ENCODE measurements around the gene MXRA7.
"Not testable (repeated sequence)": the region's sequence is repeated elsewhere in the genome, so short reads cannot be mapped to it uniquely, and the experiment has no call there.

MXRA7 gene

DNA sequence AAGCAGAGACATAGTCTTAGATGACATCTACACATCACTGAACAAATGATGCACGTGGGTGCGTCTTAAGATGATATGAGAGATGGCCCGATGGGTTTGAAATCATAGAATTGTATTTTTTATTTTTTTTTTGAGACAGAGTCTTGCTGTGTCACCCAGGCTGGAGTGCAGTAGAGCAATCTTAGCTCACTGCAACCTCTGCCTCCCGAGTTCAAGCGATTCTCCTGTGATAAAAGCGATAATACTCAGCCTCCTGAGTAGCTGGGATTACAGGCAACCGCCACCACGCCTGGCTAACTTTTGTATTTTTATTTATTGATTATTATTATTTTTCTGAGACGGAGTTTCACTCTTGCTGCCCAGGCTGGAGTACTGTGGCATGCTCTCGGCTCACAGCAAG is 72.5 kb downstream of the MXRA7 start:
- no peak for DNase-seq (ENCODE audit: low read depth)
- TF ChIP-seq, protein P1, sequence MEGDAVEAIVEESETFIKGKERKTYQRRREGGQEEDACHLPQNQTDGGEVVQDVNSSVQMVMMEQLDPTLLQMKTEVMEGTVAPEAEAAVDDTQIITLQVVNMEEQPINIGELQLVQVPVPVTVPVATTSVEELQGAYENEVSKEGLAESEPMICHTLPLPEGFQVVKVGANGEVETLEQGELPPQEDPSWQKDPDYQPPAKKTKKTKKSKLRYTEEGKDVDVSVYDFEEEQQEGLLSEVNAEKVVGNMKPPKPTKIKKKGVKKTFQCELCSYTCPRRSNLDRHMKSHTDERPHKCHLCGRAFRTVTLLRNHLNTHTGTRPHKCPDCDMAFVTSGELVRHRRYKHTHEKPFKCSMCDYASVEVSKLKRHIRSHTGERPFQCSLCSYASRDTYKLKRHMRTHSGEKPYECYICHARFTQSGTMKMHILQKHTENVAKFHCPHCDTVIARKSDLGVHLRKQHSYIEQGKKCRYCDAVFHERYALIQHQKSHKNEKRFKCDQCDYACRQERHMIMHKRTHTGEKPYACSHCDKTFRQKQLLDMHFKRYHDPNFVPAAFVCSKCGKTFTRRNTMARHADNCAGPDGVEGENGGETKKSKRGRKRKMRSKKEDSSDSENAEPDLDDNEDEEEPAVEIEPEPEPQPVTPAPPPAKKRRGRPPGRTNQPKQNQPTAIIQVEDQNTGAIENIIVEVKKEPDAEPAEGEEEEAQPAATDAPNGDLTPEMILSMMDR (conservative IDR thresholded peaks at IDR 0.05; ENCODE audit: low read depth, low read length): no peak
- no peak overlapping the region for H3K4me3 ChIP-seq (ENCODE audit: low read length)

DNA sequence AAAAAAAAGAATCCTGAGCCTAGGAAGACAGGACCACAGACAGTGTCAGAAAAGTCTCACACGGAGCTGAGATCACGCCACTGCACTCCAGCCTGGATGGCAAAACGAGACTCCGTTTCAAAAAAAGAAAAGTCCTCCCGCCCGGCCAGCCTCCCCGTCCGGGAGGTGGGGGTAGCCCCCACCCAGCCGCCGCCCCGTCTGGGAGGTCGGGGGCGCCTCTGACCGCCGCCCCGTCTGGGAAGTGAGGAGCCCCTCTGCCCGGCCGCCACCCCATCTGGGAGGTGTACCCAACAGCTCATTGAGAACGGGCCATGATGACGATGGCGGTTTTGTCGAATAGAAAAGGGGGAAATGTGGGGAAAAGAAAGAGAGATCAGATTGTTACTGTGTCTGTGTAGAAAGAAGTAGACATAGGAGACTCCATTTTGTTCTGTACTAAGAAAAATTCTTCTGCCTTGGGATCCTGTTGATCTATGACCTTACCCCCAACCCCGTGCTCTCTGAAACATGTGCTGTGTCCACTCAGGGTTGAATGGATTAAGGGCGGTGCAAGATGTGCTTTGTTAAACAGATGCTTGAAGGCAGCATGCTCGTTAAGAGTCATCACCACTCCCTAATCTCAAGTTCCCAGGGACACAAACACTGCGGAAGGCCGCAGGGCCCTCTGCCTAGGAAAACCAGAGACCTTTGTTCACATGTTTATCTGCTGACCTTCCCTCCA is 74.1 kb downstream of the MXRA7 start:
- H3K4me3 ChIP-seq (ENCODE audit: low read length); DNase-seq (ENCODE audit: low read depth): not testable (repeated sequence)

DNA sequence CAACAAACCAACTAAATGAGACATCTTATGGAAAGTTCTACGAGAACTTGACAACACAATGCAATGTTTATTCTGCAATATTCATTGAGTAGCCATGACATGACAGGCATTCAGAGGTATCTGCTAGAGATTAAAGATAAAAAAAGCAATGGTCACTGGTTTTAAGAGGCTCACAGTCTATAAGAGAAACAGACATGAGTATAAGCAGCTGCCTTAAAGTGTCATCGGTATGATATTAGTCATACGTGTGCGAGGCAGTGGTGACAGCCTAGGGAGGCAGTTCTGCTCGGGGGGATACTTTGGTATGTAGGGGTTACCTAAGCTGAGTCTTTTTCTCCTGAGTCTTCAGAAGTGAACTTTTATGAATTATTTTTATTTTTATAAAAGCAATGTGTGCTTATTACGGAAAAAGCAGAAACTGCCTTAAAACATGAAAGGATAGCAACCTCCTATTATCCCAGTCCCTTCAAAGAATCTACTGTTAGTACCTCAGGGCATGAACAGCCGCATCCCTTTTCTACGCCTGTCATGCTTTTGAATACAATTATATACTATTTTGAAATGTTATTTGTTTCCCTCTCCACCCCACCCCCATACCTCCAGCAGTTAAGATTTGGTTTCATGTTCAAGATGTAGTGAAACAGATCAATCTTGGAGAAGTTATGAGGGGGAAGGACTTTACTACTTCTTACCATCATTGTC is 75.0 kb downstream of the MXRA7 start:
- DNase-seq (ENCODE audit: low read depth): no peak
- H3K4me3 ChIP-seq (ENCODE audit: low read length): no peak overlapping the region
- TF ChIP-seq, protein P1 (conservative IDR thresholded peaks at IDR 0.05; ENCODE audit: low read depth, low read length): no peak

DNA sequence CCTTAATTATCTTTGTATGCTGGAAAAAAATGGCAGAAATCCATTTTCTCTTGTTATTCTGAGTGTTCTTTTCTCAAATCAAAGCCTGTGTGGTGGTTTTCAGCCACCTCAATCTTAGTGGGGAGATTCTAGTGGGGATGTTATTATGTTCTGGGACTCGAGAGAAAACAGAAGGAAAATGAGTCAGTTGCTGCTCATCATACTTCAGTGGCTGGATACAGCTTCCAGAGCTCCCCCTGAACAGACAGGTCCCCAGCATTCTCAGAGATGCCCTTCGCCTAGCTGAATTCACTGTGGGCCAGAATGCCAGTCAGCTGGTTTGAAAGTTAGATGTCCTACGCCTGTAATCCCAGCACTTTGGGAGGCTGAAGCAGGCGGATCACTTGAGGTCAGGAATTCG is 75.7 kb downstream of the MXRA7 start:
- H3K4me3 ChIP-seq (ENCODE audit: low read length): no peak overlapping the region
- no peak for DNase-seq (ENCODE audit: low read depth)
- TF ChIP-seq, protein P1 (conservative IDR thresholded peaks at IDR 0.05; ENCODE audit: low read depth, low read length): no peak

DNA sequence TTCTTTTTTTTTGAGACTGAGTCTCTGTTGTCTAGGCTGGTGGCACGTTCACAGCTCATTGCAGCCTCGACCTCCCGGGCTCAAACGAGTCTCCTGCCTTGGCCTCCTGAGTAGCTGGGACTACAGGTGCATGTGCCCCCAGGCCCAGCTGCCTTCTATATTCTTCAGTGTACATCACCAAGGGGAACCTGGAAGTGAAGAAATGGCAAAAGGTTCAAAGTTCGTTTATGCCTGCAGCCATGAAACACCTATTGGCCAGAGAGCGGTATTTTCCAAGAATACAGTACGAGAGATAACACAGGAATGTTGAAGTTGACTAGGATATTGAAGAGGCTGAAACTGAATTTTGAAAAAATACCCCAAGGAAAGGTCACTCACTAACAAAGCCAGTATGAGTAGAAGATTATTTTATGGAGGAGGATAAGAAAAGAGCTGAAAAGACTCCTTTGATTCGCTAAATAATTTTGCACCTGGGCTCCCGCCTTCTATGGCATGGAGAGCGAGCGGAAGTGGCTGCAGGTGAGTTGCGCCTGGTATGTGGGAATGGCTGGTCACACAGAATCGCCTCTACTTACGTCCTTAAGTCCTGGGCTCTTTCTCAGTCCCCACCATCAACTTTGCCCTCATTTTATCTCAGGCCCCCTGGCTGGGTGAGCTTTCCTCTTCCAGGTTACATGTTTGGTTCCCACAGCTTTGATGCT is 77.0 kb downstream of the MXRA7 start:
- TF ChIP-seq, protein P1 (conservative IDR thresholded peaks at IDR 0.05; ENCODE audit: low read depth, low read length): no peak
- no peak for DNase-seq (ENCODE audit: low read depth)
- no peak overlapping the region for H3K4me3 ChIP-seq (ENCODE audit: low read length)

DNA sequence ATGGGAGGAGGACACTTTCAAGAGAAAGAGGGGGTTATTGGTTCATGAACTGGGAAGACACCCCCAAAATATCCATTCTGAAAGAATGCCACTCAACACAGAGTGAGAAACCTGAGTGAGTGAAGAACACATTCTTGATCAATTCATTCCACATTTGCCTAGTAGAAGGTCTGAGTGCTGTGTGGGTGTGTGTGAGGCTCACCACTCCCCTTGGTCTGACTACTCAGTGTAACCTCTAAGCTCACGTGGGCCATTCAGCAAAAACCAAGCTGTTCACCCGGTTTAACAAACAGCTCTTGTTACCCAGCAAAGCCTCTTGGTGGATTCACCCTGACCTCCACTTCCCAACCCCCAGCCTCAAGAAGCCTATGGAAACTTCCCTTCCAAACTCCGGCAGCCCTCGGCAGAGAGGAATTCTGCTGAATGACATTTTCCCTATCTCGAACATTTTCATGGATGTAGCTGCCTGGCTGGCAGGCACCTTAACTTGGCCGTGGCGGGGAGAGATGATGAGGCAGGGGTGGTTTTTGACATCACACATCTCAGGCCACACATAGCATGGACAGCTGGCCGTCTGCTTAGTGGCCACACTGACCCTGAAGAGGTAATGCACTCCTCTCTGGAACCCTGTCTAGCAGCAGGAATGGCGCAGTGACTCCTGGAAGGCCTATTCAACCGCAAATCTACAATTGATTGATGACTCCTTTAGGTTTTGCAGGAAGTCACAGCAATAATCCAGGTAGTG is 78.8 kb downstream of the MXRA7 start:
- peak; percentile 14 for DNase-seq (ENCODE audit: low read depth)
- TF ChIP-seq, protein P1 (conservative IDR thresholded peaks at IDR 0.05; ENCODE audit: low read depth, low read length): no peak

DNA sequence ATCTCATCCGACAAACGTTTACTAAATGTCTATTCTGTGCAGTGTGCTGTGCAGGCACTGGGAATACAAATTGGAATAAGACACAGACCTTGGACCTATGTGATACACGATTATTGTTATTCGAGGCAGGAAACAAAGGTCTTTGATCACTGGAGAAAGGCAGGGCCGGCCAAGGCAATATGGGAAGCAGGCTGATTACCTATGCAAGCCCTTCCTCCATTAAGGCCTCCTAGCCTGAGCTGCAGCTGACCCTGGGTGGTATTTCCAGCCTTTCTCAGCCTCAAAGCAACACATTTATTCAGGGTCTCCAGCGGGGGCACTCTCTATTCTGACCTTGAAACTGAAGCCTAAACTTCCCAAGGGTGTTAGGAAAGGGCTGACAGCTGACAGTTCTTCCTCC is 80.6 kb downstream of the MXRA7 start:
- no peak overlapping the region for H3K4me3 ChIP-seq (ENCODE audit: low read length)
- no peak for DNase-seq (ENCODE audit: low read depth)
- TF ChIP-seq, protein P1 (conservative IDR thresholded peaks at IDR 0.05; ENCODE audit: low read depth, low read length): no peak

More for the DNA sequence above, 78.8 kb downstream of the MXRA7 start:
- no peak overlapping the region for H3K4me3 ChIP-seq (ENCODE audit: low read length)
